ENCODE data around the gene CKAP5.
A peak's percentile ranks its signal among the peaks of the same experiment; 100 is the strongest.

Gene CKAP5

GRCh38 chr11:46845740-46846509 is at the start of gene CKAP5:
CKAP5 (minus strand) TSS chr11:46846280; CDS start chr11:46821231, 25,049 bp downstream.
- DNase-seq = peak; percentile 91

GRCh38 chr11:46895821-46896220 is 49.7 kb upstream of the CKAP5 start:
- no peak for DNase-seq

GRCh38 chr11:46894961-46895360 is 48.9 kb upstream of the CKAP5 start:
- no peak for DNase-seq

- no peak for DNase-seq
These were observed 48.4 kb upstream of the CKAP5 start for GRCh38 chr11:46894506-46894905.

- DNase-seq = no peak
These were observed 46.8 kb upstream of the CKAP5 start for GRCh38 chr11:46892838-46893237.

GRCh38 chr11:46892109-46892508 is 46.0 kb upstream of the CKAP5 start:
- DNase-seq = no peak

- no peak for DNase-seq
These were observed 44.6 kb upstream of the CKAP5 start for GRCh38 chr11:46890665-46891064.

GRCh38 chr11:46889689-46890475 is 43.8 kb upstream of the CKAP5 start:
- peak; percentile 61 for DNase-seq

GRCh38 chr11:46889251-46889650 is 43.2 kb upstream of the CKAP5 start:
- DNase-seq = no peak

GRCh38 chr11:46888636-46889035 is 42.6 kb upstream of the CKAP5 start:
- DNase-seq = no peak

- DNase-seq = no peak
These were observed 40.1 kb upstream of the CKAP5 start for GRCh38 chr11:46886211-46886610.

GRCh38 chr11:46879056-46879585 is 33.0 kb upstream of the CKAP5 start:
- DNase-seq = no peak

GRCh38 chr11:46877580-46877979 is 31.5 kb upstream of the CKAP5 start:
- DNase-seq = no peak

GRCh38 chr11:46876471-46876870 is 30.4 kb upstream of the CKAP5 start:
- no peak for DNase-seq

- no peak for DNase-seq
These were observed 28.5 kb upstream of the CKAP5 start for GRCh38 chr11:46874586-46874985.

- DNase-seq = no peak
These were observed 22.8 kb upstream of the CKAP5 start for GRCh38 chr11:46868912-46869311.

- DNase-seq = peak; percentile 40
These were observed 19.3 kb upstream of the CKAP5 start for GRCh38 chr11:46865340-46865739.

- no peak for DNase-seq
These were observed 14.1 kb upstream of the CKAP5 start for GRCh38 chr11:46860218-46860617.

- DNase-seq = no peak
These were observed 13.0 kb upstream of the CKAP5 start for GRCh38 chr11:46858920-46859546.

- no peak for DNase-seq
These were observed 11.6 kb upstream of the CKAP5 start for GRCh38 chr11:46857666-46858065.

- DNase-seq = no peak
These were observed 10.7 kb upstream of the CKAP5 start for GRCh38 chr11:46856605-46857343.

GRCh38 chr11:46855863-46856262 is 9.8 kb upstream of the CKAP5 start:
- no peak for DNase-seq

GRCh38 chr11:46855167-46855566 is 9.1 kb upstream of the CKAP5 start:
- no peak for DNase-seq
